Heart right ventricle (tissue), 16 donors: ENCODE measurements around the gene KIAA1328. TPM values are rescaled to one million over a fixed set of nuclear protein-coding genes. Genes with fewer than 3 reads are reported as not detected.

Experiments
- ATAC-seq, 8 donors: fragments of 200-7000 bp; cut with Tn5 transposase; one replicate each; pipeline ENCODE4 v1.9.1; 2020; ENCODE audit warnings: mild to moderate bottlenecking in 8 of 8, moderate library complexity in 8 of 8, moderate number of reproducible peaks in 1 of 8
- DNase-seq, 2 donors: peaks; one replicate each; pipeline ENCODE4 v3.0.0-alpha.2; 2020
- H3K27ac ChIP-seq, 10 donors: fragments of 200-600 bp; sonication (generic) in 2 of 10; one replicate each; pipeline versions ENCODE4 v1.5.0 to v1.8.0; 2020 to 2022; ENCODE audit warnings: mild to moderate bottlenecking in 3 of 10
- H3K27me3 ChIP-seq, 7 donors: fragments of 200-600 bp; one replicate each; pipeline ENCODE4 v1.8.0; 2021 to 2022; ENCODE audit warnings: mild to moderate bottlenecking in 2 of 7
- H3K36me3 ChIP-seq, 9 donors: fragments of 200-600 bp; sonication (generic) in 1 of 9; one replicate each; pipeline versions ENCODE4 v1.5.0 to v1.8.0; 2020 to 2022; ENCODE audit warnings: mild to moderate bottlenecking in 2 of 9
- H3K4me1 ChIP-seq, 9 donors: fragments of 200-600 bp; sonication (generic) in 1 of 9; one replicate each; pipeline versions ENCODE4 v1.5.0 to v1.8.0; 2020 to 2022; ENCODE audit warnings: mild to moderate bottlenecking in 4 of 9
- H3K4me3 ChIP-seq, 10 donors: fragments of 200-600 bp; sonication (generic) in 2 of 10; one replicate each; pipeline versions ENCODE4 v1.5.0 to v1.8.0; 2020 to 2022; ENCODE audit warnings: mild to moderate bottlenecking in 7 of 10, moderate library complexity in 2 of 10
- H3K9me3 ChIP-seq, 11 donors: fragments of 200-600 bp in 10 of 11; sonication (generic) in 2 of 11; one replicate each; pipeline versions ENCODE4 v1.5.0 to v1.8.0; 2013 to 2022; ENCODE audit warnings: mild to moderate bottlenecking in 2 of 11, control low read depth in 1 of 11, moderate library complexity in 1 of 11
- CTCF ChIP-seq, 9 donors: fragments of 200-600 bp; sonication (generic) in 2 of 9; IDR thresholded peaks; one replicate each; pipeline versions ENCODE4 v1.5.0 to v1.8.0; 2021 to 2022; ENCODE audit warnings: antibody characterized with exemption in 9 of 9, mild to moderate bottlenecking in 5 of 9, moderate library complexity in 1 of 9
- WGBS, 2 donors: extraction: QIAGEN DNeasy Blood & Tissue Kit; methylation state at CpG; one replicate each; pipeline ENCODE4 v1.1.7; 2013; ENCODE audit warnings: inconsistent platforms in 1 of 2; 5-methylcytosine and 5-hydroxymethylcytosine counted together
- intact Hi-C, 10 donors: fragments of 100-400 bp; cut with DNase I; formaldehyde crosslinking; loops; one replicate each; pipeline versions ENCODE4 v1.11.1 to v1.14.2; 2022
- polyA plus RNA-seq, 2 donors: library from polyadenylated mRNA; stranded (reverse); fragments of 200-250 nt; gene quantifications; one replicate each; pipeline ENCODE4 v1.2.3, GENCODE V29; 2013
- total RNA-seq, 10 donors: library from RNA; stranded (reverse); fragmentation: NEBNext Ultra II Directional in 3 of 10; extraction: Animal tissue kit (Norgen Biotek cat#: 25700) in 3 of 10; gene quantifications; one replicate each; pipeline versions ENCODE4 v1.2.1 to v1.2.4, GENCODE V29; 2021 to 2023
- donor health status: Arrhythmogenic right ventricular cardiomyopathy.
- donor health status: ischemic (EF 13 %, LVEDD 7.1; RV severe dilation, severe dysfunction).
- donor health status: healthy with polysubstance abuse.
- donor health status: DM: no; HTN: yes; CAD: no.
- donor health status: DM: no; HTN: no; CAD: no.
- donor health status: ischemic (EF 25% LVEDD 6.9; RV normal size, moderate dysfunction).
- donor health status: ischemic (EF 25% LVEDD 5.7; RV mildly dilated, moderate dysfunction).
- donor health status: healthy.
- donor health status: DM: yes; HTN: yes; CAD: no.
- donor health status: Ischemic cardiomyopathy.
- donor health status: ischemic (EF 35%, LVEDD 5.7; RV mildly dilated, moderate dysfunction).
- donor health status: nonischemic (EF 11% LVEDD 7.7; RV severe dilation, severe dysfunction).
- donor health status: DM: yes; HTN: yes; CAD: no.
- donor health status: PGD.
- donor health status: ischemic (EF 29% LVEDD 5.4; RV normal size, mild dysfunction).
- donor health status: nonischemic (EF 23%, LVEDD 6.1; RV moderate dilation, normal function).

The KIAA1328 gene
- total and polyA plus RNA-seq, 12 donors, result 1.9 to 6.3 (median 5.1) TPM

GRCh38 chr18:36817039-36817438 is 11.9 kb upstream of the KIAA1328 start:
- ATAC-seq (peak in 6 of 8 donors; percentile 12 to 54 (median 30)), DNase-seq (peak in 1 of 2 donors; percentile 22)
- Histone ChIP-seq H3K36me3 (peaks cover 0 to 61% (median 12%) of the 10 kb centered on the region in 9 donors), H3K4me3 (no peak overlapping the region), H3K27ac (no peak overlapping the region), H3K4me1 (peaks cover 0 to 15% (median 9%) of the 10 kb centered on the region in 9 donors), H3K9me3 (no peaks in the 10 kb centered on the region), H3K27me3 (no peaks in the 10 kb centered on the region)
- intact Hi-C loops, result no loop called here
- 73 to 79% methylated on average over 1 of the region's 1 CpG for WGBS, 2 donors
- TF ChIP-seq CTCF (IDR thresholded peaks at IDR 0.05), result no peak

- no peak for TF ChIP-seq CTCF (IDR thresholded peaks at IDR 0.05)
- H3K27me3 ChIP-seq, result no peaks in the 10 kb centered on the region
- ATAC-seq (no peak), DNase-seq (no peak)
- H3K27ac ChIP-seq, result no peak overlapping the region
- peaks cover 0 to 50% (median 12%) of the 10 kb centered on the region in 9 donors for H3K36me3 ChIP-seq
- intact Hi-C loops, result no loop called here
- H3K4me1 ChIP-seq, result peaks cover 0 to 12% (median 9%) of the 10 kb centered on the region in 9 donors
- no peak overlapping the region for H3K4me3 ChIP-seq
- H3K9me3 ChIP-seq, result no peaks in the 10 kb centered on the region
- WGBS, 2 donors, result 94 to 97% methylated on average over 3 of the region's 3 CpGs
Observed at GRCh38 chr18:36818652-36819051, 10.3 kb upstream of the KIAA1328 start.

GRCh38 chr18:36819621-36820020 is 9.3 kb upstream of the KIAA1328 start:
- intact Hi-C loops, result no loop called here
- no peak for TF ChIP-seq CTCF (IDR thresholded peaks at IDR 0.05)
- Histone ChIP-seq H3K9me3 (no peaks in the 10 kb centered on the region), H3K36me3 (peaks cover 0 to 49% (median 12%) of the 10 kb centered on the region in 9 donors), H3K4me3 (no peak overlapping the region), H3K4me1 (peaks cover 0 to 10% (median 8%) of the 10 kb centered on the region in 9 donors), H3K27me3 (no peaks in the 10 kb centered on the region), H3K27ac (no peak overlapping the region)
- ATAC-seq, result no peak
- DNase-seq, result no peak

GRCh38 chr18:36821681-36822080 is 7.2 kb upstream of the KIAA1328 start:
- H3K9me3 ChIP-seq, result no peaks in the 10 kb centered on the region
- H3K27me3 ChIP-seq, result no peaks in the 10 kb centered on the region
- 91 to 94% methylated on average over 4 of the region's 4 CpGs for WGBS, 2 donors
- ATAC-seq (no peak), DNase-seq (no peak)
- peaks cover 0 to 28% (median 12%) of the 10 kb centered on the region in 9 donors for H3K36me3 ChIP-seq
- no peak for TF ChIP-seq CTCF (IDR thresholded peaks at IDR 0.05)
- intact Hi-C loops, result no loop called here
- no peak overlapping the region for H3K27ac ChIP-seq
- H3K4me3 ChIP-seq, result no peak overlapping the region
- H3K4me1 ChIP-seq, result no peaks in the 10 kb centered on the region
